Naive thymus-derived CD4-positive, alpha-beta T cell (primary cell): ENCODE results near the gene PPM1J. TPM values are rescaled to one million over a fixed set of nuclear protein-coding genes. Genes with fewer than 3 reads are reported as not detected.
"Not testable (repeated sequence)": the region's sequence is repeated elsewhere in the genome, so short reads cannot be mapped to it uniquely, and the experiment has no call there.

ENCODE experiments used
- ATAC-seq: fragments of 150-1000 bp; cut with Tn5 transposase; 2 replicates; pipeline ENCODE4 v1.10.0; 2021; ENCODE audit warnings: mild to moderate bottlenecking, moderate library complexity
- CTCF ChIA-PET: fragments of 350-600 bp; sonication (Branson Sonifier 250); formaldehyde crosslinking; loops from one replicate; lab custom pipeline; 2021; ENCODE audit warnings: antibody characterized with exemption; lab: Charles Lee
- POLR2A ChIA-PET: fragments of 350-600 bp; sonication (Branson Sonifier 250); formaldehyde crosslinking; loops from one replicate; lab custom pipeline; 2021; ENCODE audit warnings: antibody characterized with exemption, inconsistent platforms; lab: Charles Lee
- DNase-seq, 9 donors: peaks; one replicate each; pipeline versions ENCODE4 v3.0.0 to v3.0.0-alpha.2; 2020 to 2022; ENCODE audit warnings: mixed read lengths in 1 of 9
- H3K27ac ChIP-seq: one replicate; pipeline ENCODE4 v1.7.0; 2013; ENCODE audit warnings: mild to moderate bottlenecking, low read depth, low read length, moderate library complexity
- H3K27me3 ChIP-seq, 2 donors: one replicate each; pipeline ENCODE4 v1.7.0; 2013; ENCODE audit warnings: low read length in 2 of 2, mild to moderate bottlenecking in 2 of 2, moderate library complexity in 2 of 2; ENCODE audit not compliant: control insufficient read depth in 2 of 2, insufficient read depth in 2 of 2
- H3K36me3 ChIP-seq, 3 experiments: 1 replicate in 2 of 3; 2 replicates in 1 of 3; pipeline ENCODE4 v1.7.0; 2013; ENCODE audit warnings: low read length in 3 of 3, mild to moderate bottlenecking in 3 of 3, moderate library complexity in 1 of 3; ENCODE audit not compliant: insufficient read depth in 3 of 3, control insufficient read depth in 2 of 3
- H3K4me1 ChIP-seq, 2 donors: one replicate each; pipeline ENCODE4 v1.7.0; 2013; ENCODE audit warnings: low read length in 2 of 2, mild to moderate bottlenecking in 2 of 2, moderate library complexity in 1 of 2; ENCODE audit not compliant: control insufficient read depth in 2 of 2, insufficient read depth in 2 of 2
- H3K4me3 ChIP-seq: 2 replicates; pipeline ENCODE4 v1.7.0; 2013; ENCODE audit warnings: mild to moderate bottlenecking, low read length
- H3K9me3 ChIP-seq, 3 experiments: 1 replicate in 2 of 3; 2 replicates in 1 of 3; pipeline ENCODE4 v1.7.0; 2013; ENCODE audit warnings: low read length in 3 of 3; ENCODE audit not compliant: control insufficient read depth in 2 of 3
- H3K27ac Mint-ChIP-seq, 9 donors: one replicate each; pipeline ENCODE4 v1.8.0; 2020 to 2022; ENCODE audit warnings: mixed read lengths in 9 of 9, mild to moderate bottlenecking in 8 of 9, moderate library complexity in 5 of 9, inconsistent platforms in 2 of 9
- H3K27me3 Mint-ChIP-seq, 5 donors: one replicate each; pipeline ENCODE4 v1.8.0; 2021 to 2022; ENCODE audit warnings: mixed read lengths in 5 of 5, mild to moderate bottlenecking in 1 of 5
- H3K36me3 Mint-ChIP-seq, 5 donors: one replicate each; pipeline ENCODE4 v1.8.0; 2020 to 2022; ENCODE audit warnings: mixed read lengths in 5 of 5, mild to moderate bottlenecking in 3 of 5, inconsistent platforms in 1 of 5
- H3K4me1 Mint-ChIP-seq, 7 donors: one replicate each; pipeline ENCODE4 v1.8.0; 2020 to 2022; ENCODE audit warnings: mixed read lengths in 7 of 7, mild to moderate bottlenecking in 3 of 7, inconsistent platforms in 1 of 7
- H3K4me3 Mint-ChIP-seq, 10 donors: one replicate each; pipeline ENCODE4 v1.8.0; 2020 to 2022; ENCODE audit warnings: mild to moderate bottlenecking in 10 of 10, mixed read lengths in 10 of 10, moderate library complexity in 6 of 10, inconsistent platforms in 2 of 10
- H3K9me3 Mint-ChIP-seq, 11 donors: one replicate each; pipeline ENCODE4 v1.8.0; 2020 to 2022; ENCODE audit warnings: mixed read lengths in 11 of 11, mild to moderate bottlenecking in 4 of 11, inconsistent platforms in 1 of 11, moderate library complexity in 1 of 11
- intact Hi-C, 2 donors: fragments of 100-400 bp; cut with micrococcal nuclease; formaldehyde crosslinking; loops; one replicate each; pipeline ENCODE4 v1.15.1; 2023
- polyA plus RNA-seq, 2 donors: library from polyadenylated mRNA; unstranded; fragments of 300-500 nt; fragmentation: Illumina TruSeq; gene quantifications; one replicate each; pipeline ENCODE4 v1.2.3, GENCODE V29; 2021
- total RNA-seq, 6 experiments: library from RNA in 5 of 6; stranded (reverse) in 5 of 6; gene quantifications; 1 replicate in 5 of 6; 2 replicates in 1 of 6; pipeline ENCODE4 v1.2.3 and lab custom pipeline; 2021 to 2026

PPM1J gene
- total and polyA plus RNA-seq, 7 experiments from 2014 or later, result 0.46 to 1.6 (median 0.50) TPM; not detected in 4

- ChIA-PET POLR2A (interaction anchor here (0.7 kb wide), 1 partner anchor 319 kb away, joined by 5 read pairs; no protein-coding TSS in a partner anchor), CTCF (interaction anchor here (0.5 to 1.1 kb wide), 2 partner anchors 21 to 343 kb away, joined by 3 to 4 read pairs; partner anchors contain the start of gene LRIG2)
- Mint-ChIP-seq H3K27me3 (peaks cover 0 to 9% (median 7%) of the 10 kb centered on the region in 5 donors), H3K4me1 (no peaks in the 10 kb centered on the region), H3K36me3 (no peaks in the 10 kb centered on the region), H3K4me3 (no peak overlapping the region), H3K27ac (peak overlapping the region in 1 of 9 donors; percentile 43), H3K9me3 (no peaks in the 10 kb centered on the region)
- H3K4me3 ChIP-seq, result no peak overlapping the region
- ATAC-seq (no peak), DNase-seq (no peak)
- no peaks in the 10 kb centered on the region for H3K27me3 ChIP-seq
- intact Hi-C loops, result no loop called here
- no peaks in the 10 kb centered on the region for H3K9me3 ChIP-seq
- H3K27ac ChIP-seq, result no peak overlapping the region
- H3K36me3 ChIP-seq, result no peaks in the 10 kb centered on the region
- H3K4me1 ChIP-seq, result no peaks in the 10 kb centered on the region
These were observed 14.8 kb upstream of the PPM1J start for GRCh38 chr1:112729909-112730308.

- ATAC-seq, H3K9me3 Mint-ChIP-seq, H3K9me3 ChIP-seq, H3K27ac Mint-ChIP-seq, H3K4me3 ChIP-seq, H3K36me3 Mint-ChIP-seq, POLR2A ChIA-PET, H3K4me1 ChIP-seq, H3K4me3 Mint-ChIP-seq, DNase-seq, H3K4me1 Mint-ChIP-seq, H3K27me3 ChIP-seq, H3K27ac ChIP-seq, intact Hi-C loops, H3K36me3 ChIP-seq, H3K27me3 Mint-ChIP-seq, CTCF ChIA-PET: not testable (repeated sequence)
These were observed 13.9 kb upstream of the PPM1J start for GRCh38 chr1:112729011-112729410.

- CTCF ChIA-PET, H3K4me3 Mint-ChIP-seq, POLR2A ChIA-PET, H3K36me3 Mint-ChIP-seq, H3K36me3 ChIP-seq, H3K4me1 Mint-ChIP-seq, ATAC-seq, H3K27me3 Mint-ChIP-seq, H3K9me3 ChIP-seq, H3K9me3 Mint-ChIP-seq, H3K27me3 ChIP-seq, H3K27ac ChIP-seq, H3K27ac Mint-ChIP-seq, DNase-seq, H3K4me1 ChIP-seq, intact Hi-C loops, H3K4me3 ChIP-seq: not testable (repeated sequence)
These were observed 13.3 kb upstream of the PPM1J start for GRCh38 chr1:112728306-112728971.

GRCh38 chr1:112727716-112728115 lies 12.6 kb upstream of the PPM1J start:
- H3K36me3 Mint-ChIP-seq, result no peaks in the 10 kb centered on the region
- H3K27me3 Mint-ChIP-seq, result peaks cover 0 to 9% (median 1%) of the 10 kb centered on the region in 5 donors
- intact Hi-C loops, result no loop called here
- no peaks in the 10 kb centered on the region for H3K36me3 ChIP-seq
- peaks cover 3 to 9% (median 7%) of the 10 kb centered on the region in 7 donors for H3K4me1 Mint-ChIP-seq
- H3K4me3 ChIP-seq, result no peak overlapping the region
- H3K4me3 Mint-ChIP-seq, result no peak overlapping the region
- DNase-seq, result no peak
- H3K27ac ChIP-seq, result no peak overlapping the region
- ATAC-seq, result no peak
- no peak overlapping the region for H3K27ac Mint-ChIP-seq
- H3K9me3 Mint-ChIP-seq, result no peaks in the 10 kb centered on the region
- CTCF ChIA-PET, result no interaction called here
- H3K27me3 ChIP-seq, result no peaks in the 10 kb centered on the region
- POLR2A ChIA-PET, result no interaction called here
- H3K4me1 ChIP-seq, result no peaks in the 10 kb centered on the region
- no peaks in the 10 kb centered on the region for H3K9me3 ChIP-seq

GRCh38 chr1:112724240-112724639 lies 9.1 kb upstream of the PPM1J start:
- H3K9me3 Mint-ChIP-seq, H3K27me3 ChIP-seq, H3K4me3 Mint-ChIP-seq, CTCF ChIA-PET, DNase-seq, H3K27ac ChIP-seq, intact Hi-C loops, POLR2A ChIA-PET, H3K36me3 ChIP-seq, H3K4me1 ChIP-seq, ATAC-seq, H3K9me3 ChIP-seq, H3K4me3 ChIP-seq, H3K36me3 Mint-ChIP-seq, H3K27ac Mint-ChIP-seq: not testable (repeated sequence)
- H3K27me3 Mint-ChIP-seq, result peaks cover 0 to 22% (median 16%) of the 10 kb centered on the region in 5 donors
- H3K4me1 Mint-ChIP-seq, result peaks cover 7 to 13% (median 10%) of the 10 kb centered on the region in 7 donors

- peak overlapping the region in 6 of 10 donors; percentile 0 to 70 (median 49) for H3K4me3 Mint-ChIP-seq
- ATAC-seq (no peak), DNase-seq (no peak)
- Histone ChIP-seq H3K9me3 (no peaks in the 10 kb centered on the region), H3K36me3 (no peaks in the 10 kb centered on the region), H3K4me3 (no peak overlapping the region), H3K4me1 (no peaks in the 10 kb centered on the region), H3K27me3 (no peaks in the 10 kb centered on the region), H3K27ac (no peak overlapping the region)
- POLR2A ChIA-PET, result no interaction called here
- intact Hi-C loops, result no loop called here
- H3K27ac Mint-ChIP-seq, result no peak overlapping the region
- H3K4me1 Mint-ChIP-seq, result peaks cover 8 to 17% (median 13%) of the 10 kb centered on the region in 7 donors
- H3K36me3 Mint-ChIP-seq, result no peaks in the 10 kb centered on the region
- H3K27me3 Mint-ChIP-seq, result peaks cover 0 to 26% (median 16%) of the 10 kb centered on the region in 5 donors
- CTCF ChIA-PET, result no interaction called here
- H3K9me3 Mint-ChIP-seq, result no peaks in the 10 kb centered on the region
These were observed 8.3 kb upstream of the PPM1J start for GRCh38 chr1:112723511-112723839.
